C4-2B (cell line): ENCODE results near the gene AIFM3.

ENCODE experiments used
- ZFX ChIP-seq: fragments of 450-650 bp; IDR thresholded peaks from 2 replicates; pipeline ENCODE4 v1.6.1; 2017
- TF ChIP-seq, protein P1 (sequence below): fragments of 450-650 bp; conservative IDR thresholded peaks from 2 replicates; pipeline ENCODE4 v1.5.1; 2017; ENCODE audit warnings: mild to moderate bottlenecking

- TF ChIP-seq, protein P1, sequence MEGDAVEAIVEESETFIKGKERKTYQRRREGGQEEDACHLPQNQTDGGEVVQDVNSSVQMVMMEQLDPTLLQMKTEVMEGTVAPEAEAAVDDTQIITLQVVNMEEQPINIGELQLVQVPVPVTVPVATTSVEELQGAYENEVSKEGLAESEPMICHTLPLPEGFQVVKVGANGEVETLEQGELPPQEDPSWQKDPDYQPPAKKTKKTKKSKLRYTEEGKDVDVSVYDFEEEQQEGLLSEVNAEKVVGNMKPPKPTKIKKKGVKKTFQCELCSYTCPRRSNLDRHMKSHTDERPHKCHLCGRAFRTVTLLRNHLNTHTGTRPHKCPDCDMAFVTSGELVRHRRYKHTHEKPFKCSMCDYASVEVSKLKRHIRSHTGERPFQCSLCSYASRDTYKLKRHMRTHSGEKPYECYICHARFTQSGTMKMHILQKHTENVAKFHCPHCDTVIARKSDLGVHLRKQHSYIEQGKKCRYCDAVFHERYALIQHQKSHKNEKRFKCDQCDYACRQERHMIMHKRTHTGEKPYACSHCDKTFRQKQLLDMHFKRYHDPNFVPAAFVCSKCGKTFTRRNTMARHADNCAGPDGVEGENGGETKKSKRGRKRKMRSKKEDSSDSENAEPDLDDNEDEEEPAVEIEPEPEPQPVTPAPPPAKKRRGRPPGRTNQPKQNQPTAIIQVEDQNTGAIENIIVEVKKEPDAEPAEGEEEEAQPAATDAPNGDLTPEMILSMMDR = no peak
- no peak for TF ChIP-seq ZFX
These were observed 23.4 kb downstream of the AIFM3 start for GRCh38 chr22:20990184-20991180.
